HG03066 (cell line): Measurements from ENCODE around the gene TAAR5.
"Not testable (repeated sequence)": the region's sequence is repeated elsewhere in the genome, so short reads cannot be mapped to it uniquely, and the experiment has no call there.

ENCODE experiments used
- ATAC-seq: cut with Tn5 transposase; IDR thresholded peaks from one replicate; pipeline ENCODE4 v1.9.1; 2021; ENCODE audit warnings: low read depth; ENCODE audit not compliant: unreplicated experiment

TAAR5 gene, protein sequence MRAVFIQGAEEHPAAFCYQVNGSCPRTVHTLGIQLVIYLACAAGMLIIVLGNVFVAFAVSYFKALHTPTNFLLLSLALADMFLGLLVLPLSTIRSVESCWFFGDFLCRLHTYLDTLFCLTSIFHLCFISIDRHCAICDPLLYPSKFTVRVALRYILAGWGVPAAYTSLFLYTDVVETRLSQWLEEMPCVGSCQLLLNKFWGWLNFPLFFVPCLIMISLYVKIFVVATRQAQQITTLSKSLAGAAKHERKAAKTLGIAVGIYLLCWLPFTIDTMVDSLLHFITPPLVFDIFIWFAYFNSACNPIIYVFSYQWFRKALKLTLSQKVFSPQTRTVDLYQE

DNA sequence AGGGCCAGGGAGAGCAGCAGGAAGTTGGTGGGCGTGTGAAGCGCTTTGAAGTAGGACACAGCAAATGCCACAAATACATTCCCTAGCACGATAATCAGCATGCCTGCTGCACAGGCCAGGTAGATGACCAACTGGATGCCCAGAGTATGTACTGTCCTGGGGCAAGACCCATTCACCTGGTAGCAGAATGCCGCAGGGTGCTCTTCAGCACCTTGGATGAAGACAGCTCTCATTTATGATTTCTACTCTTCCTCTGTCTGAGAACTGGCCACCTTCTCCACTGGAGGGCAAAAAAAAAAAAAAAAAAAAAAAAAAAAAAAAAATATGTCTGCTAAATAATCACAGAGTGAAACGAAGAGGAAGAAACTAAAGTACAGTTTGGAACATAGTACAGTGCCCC lies at the start of gene TAAR5:
Gene TAAR5, minus strand, starts transcription at position 288 of the 400 bp plus-strand sequence. Its CDS starts 55 bp downstream, at position 233.
- no peak for ATAC-seq

DNA sequence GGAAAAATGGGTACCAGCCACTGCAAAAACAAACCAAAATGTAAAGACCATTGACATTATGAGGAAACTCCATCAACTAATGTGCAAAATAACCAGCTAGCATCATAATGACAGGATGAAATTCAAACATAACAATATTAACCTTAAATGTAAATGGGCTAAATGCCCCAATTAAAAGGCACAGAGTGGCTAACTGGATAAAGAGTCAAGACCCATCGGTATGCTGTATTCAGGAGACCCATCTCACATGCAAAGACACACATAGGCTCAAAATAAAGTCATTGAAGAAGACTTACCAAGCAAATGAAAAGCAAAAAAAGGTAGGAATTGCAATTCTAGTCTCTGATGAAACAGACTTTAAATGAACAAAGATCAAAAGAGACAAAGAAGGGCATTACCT lies 47.6 kb upstream of the TAAR5 start:
- ATAC-seq = not testable (repeated sequence)

DNA sequence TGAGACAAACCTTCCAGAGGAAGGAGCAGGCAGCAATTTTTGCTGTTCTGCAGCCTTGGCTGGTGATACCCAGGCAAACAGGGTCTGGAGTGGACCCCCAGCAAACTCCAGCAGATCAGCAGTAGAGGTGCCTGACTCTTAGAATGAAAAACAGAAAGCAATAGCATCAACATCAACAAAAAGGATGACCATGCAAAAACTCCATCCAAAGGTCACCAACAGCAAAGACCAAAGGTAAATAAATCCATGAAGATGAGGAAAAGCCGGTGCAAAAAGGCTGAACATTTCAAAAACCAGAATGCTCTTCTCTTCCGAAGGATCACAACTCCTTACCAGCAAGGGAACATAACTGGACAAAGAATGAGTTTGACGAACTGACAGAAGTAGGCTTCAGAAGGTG lies 46.4 kb upstream of the TAAR5 start:
- not testable (repeated sequence) for ATAC-seq

DNA sequence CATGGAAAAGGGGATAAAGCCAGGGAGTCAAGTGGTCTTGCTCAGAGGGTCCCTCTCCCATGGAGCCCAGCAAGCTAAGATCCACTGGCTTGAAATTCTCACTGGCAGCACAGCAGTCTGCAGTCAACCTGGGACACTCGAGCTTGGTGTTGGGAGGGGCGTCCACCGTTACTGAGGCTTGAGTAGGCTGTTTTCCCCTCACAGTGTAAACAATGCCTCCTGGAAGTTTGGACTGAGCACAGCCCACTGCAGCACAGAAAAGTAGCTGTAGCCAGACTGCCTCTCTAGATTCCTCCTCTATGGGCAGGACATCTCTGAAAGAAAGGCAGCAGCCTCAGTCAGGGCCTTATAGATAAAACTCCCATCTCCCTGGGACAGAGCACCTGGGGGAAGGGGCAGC lies 45.7 kb upstream of the TAAR5 start:
- not testable (repeated sequence) for ATAC-seq

DNA sequence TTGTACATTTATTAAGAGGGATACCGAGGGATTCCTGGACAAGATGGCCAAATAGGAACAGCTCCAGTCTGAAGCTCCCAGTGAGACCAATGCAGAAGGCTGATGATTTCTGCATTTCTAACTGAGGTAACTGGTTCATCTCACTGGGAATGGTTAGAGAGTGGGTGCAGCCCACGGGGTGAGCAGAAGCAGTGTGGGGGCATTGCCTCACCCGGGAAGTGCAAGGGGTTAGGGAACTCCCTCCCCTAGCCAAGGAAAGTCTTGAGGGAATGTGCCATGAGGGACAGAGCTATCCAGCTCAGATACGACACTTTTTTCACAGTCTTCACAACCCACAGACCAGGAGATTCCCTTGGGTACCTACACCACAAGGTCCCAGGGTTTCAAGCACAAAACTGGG lies 45.3 kb upstream of the TAAR5 start:
- no peak for ATAC-seq

DNA sequence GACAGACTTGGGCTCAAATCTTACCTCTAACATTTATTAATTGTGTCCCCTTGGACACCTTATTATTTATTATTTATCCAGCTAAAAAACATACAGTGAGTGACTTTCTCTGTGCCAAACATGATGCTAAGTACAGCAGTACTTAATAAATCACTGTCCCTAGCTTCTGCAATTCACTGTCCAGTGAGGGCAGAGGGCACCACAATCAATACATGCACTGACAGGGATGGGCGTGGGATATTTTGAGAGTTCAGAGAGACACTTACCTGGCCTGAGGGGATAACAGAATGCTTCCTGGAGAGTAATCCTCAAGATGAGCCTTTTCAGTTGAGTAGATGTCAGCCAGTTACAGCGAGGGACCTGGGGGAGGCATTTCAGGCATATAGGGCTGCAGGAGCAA lies 43.8 kb upstream of the TAAR5 start:
- no peak for ATAC-seq

DNA sequence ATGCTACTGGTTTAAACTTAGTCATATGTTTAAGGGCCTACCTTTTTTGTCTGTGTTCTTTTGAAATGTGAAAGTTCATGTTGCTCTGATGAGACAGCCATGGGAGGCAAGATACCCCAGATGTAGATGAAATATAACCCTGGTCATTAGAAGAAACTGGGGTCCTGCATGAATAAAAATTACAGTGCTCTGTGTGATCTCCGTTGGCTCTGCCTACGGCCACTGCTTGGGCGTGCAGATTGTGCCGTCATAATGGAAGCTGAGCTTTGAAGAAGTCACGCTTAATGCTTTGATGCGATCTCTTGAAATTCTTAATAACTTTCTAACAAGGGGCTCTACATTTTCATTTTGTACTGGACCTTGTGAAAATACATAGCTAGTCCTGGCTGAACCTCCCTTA lies 34.6 kb upstream of the TAAR5 start, which contains the start of gene TAAR2:
Gene TAAR2, minus strand, starts transcription at position 101 of the 400 bp plus-strand sequence. Its CDS starts 0 bp downstream, at position 101.
- no peak for ATAC-seq

DNA sequence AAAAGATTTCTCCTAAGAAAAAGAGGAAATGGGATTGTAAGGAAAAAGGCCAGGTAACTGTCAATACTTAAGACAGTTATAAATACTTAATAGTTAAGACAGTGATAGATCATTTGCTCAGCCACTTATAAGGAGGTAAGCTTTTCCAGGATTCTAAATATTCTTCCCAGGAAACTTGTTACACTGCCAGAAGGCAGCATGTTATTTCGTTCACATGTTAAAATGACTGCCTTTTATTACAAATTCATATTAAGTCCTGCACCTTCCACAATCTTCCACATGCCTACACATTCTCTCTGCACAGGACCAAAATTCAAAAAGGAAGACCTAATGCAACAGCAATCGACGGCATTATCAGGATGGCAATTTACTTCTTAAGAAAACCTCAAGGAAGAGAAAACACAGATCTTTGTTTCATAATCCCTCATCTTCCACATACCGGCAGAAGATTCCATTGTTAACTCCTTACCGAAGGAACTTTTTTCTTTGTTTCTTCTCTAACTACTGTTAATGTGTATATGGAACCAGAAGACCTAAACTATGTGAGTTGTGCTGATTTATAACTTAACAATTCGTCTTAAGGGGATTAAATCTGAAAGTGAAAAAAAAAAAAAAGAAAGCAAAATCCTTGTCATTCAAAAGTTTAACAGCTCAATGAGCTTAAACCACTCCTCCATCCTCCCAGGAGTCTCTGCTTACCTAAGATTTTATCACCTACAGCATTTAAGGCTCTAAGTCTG lies 33.7 kb upstream of the TAAR5 start:
- no peak for ATAC-seq

DNA sequence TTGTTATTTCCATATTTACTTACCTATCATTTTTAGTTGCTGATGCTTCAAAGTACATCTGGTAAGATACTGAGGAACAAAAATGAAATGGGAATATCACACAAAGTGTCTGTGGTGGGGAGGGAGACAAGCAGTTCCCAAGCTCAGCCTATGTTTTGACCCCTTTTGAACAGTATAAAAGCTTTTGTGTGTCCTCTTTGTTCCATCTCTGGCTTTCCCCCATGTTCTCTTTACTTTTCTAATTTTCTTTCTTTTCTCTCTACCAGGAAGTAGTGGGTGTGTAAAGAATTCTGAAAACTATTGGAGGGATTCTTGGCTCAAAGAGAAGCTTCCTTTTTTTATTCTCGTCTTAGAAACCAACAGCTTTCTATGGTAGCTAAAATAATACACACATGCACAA lies 27.1 kb upstream of the TAAR5 start:
- ATAC-seq = no peak

DNA sequence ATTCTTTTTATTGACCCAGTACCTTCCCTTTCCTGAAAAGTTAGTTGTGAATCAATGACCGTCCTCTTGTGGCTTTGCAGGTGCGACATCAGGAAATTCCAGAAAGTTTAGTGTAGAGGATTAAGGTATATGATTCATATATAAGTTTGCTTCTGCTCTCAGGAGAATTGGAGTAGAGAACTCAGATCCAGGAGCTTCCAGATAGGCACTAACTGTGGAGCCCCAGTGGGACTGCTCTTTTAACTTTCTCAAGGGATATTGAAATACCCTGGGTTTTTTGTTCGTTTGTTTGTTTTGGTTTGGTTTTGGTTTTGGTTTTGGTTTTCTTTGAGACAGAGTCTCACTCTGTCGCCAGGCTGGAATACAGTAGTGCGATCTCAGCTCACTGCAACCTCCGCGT lies 25.0 kb upstream of the TAAR5 start:
- no peak for ATAC-seq

DNA sequence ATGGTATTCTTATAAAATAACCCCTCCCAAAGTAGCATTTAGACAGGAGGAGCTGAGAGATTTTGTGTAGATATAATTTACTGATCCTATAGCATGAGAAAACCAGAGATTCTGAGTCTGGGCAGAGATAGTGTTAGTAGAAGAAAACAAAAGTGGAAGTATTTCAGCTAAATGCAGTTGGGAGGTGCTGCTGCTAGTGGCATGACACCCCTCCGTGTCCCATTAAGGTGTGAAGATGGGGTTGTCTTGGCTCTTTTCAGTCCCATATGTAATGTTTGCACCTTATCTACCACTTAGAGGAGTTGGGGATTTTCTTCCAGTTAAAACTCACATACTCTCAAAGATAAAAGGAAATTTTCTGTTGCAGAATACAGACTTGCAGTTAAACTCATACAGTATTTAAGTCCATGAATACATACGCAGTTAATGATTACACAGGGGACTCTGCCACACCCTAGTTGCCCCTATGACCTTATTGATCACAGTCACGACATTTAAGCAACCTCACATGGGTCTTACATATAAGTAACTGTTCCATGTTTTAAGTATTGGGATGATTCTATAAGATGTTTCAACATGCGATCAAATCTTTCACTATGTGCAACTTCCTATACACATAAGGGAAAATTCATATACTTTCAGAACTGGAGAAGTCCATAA lies 23.0 kb upstream of the TAAR5 start:
- ATAC-seq = no peak

DNA sequence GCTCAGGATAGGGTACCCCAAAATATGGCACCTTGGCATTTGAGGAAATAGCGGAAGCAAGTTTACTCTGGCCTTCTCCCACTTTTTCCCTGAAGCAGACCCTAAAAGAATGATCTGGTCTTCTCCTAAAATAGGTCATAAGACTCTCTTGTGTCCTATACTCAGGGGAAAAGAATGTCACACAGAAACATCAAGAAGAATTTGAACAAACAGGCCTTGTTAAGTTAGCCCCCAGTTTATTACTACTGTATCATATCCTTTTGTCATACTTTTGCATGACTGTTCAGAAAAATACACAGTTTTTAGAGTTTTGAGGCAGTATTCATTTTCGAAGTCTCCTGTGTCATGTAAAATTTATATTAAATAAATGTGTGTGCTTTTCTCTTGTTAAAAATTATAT lies 22.1 kb upstream of the TAAR5 start:
- ATAC-seq = no peak

DNA sequence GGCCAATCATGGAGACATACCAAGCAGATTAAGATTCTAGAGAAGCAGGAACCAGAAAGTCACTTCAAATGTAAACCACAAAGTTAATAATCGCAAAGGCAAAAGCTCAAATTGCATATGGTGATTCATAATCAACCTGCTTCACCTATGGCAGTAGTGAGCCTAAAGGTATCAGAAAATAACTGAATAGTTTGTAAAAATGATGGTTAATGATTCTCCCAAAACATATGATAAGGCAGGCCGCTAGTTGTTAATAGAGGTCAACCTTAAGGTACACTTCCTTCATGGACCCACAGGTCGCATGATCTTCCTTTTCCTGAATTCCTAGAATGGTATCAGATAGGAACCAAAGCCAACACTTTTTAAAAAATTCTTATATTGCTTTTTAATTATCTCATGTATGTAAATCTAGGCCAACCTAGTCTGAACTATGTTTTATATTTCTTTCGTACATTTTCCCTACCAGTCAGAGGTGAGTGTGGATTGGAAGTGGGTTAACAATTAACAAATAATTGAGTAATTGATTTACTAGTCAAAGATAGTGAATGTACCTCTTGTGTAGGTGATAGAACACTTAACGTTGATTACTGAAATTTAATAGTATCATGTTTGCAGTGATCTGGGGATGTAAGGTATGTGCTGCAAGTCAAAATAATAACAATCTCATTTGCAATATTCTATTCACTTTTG lies 18.1 kb upstream of the TAAR5 start:
- ATAC-seq = no peak

DNA sequence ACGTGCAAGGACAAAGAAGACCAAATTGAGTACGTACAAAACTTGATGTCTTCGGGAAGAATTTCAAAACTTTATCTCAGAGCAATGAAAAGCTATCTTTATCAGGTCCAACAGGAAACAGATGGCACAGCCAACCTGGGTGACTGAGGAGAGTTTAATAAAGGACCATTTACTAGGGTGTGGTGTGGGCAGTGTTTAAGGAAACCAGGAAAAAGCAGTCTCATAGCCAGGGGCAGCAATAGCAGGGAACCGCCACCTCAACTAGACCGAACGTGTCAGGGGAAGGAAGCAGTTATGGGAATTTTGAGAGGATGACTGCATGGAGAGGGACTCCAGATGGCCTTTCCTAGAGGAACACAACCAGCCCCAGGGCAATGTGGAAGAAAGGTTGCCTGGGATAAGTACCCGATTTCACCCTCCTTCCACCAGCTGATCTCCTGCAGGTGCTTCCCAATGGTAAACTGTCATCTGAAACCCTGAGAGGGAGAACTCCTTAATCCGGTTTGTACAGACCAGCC lies 15.2 kb upstream of the TAAR5 start:
- ATAC-seq = no peak

DNA sequence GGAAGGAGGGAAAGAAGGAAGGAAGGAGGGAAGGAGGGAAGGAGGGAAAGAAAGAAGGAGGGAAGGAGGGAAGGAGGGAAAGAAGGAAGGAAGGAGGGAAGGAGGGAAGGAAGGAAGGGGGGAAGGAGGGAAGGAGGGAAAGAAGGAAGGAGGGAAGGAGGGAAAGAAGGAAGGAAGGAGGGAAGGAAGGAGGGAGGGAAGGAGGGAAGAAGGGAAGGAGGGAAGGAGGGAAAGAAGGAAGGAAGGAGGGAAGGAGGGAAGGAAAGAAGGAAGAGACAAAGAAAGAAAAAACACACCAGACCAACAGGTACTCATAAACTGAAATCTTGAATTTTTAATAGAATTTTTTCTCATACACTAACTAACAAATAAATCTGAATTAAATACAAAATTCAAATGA lies 11.4 kb upstream of the TAAR5 start:
- ATAC-seq = not testable (repeated sequence)

DNA sequence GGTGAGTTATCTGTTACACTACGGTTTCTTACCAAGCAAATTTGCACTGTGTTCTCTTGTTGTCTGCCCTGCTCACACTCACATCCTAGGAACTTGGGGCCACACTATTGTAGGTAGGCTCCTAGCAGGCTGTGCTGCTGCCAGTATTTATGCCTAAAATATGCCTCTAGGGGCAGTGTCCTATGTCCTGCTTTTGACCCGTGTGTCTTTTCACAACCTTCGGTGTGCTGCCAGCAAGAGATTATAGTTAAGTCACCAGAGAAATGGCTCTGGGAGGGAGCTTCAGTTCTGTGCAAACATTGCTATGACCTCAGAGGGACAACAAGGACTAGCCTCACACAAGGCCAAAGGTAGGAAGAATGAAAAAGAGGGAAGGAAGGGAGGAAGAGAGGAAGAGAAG lies 8.9 kb upstream of the TAAR5 start:
- peak; percentile 89 for ATAC-seq

DNA sequence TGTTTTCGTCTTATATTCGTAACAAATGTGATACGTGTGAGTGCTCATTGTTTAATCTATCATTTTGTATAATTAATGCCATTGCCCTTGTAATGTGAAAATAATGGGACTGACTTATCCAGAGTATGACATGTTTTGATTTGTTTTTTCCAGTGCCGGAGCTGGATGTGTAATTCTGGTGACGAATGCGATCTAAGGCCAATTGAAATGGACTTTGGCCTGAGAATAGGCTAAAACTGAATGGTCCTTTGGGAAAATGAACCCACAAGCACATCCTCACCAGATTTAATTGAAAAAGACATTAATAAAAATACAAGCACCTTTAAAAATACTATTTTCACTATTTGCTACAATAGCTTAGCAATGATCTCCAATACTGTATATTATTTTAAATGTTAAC lies 6.7 kb upstream of the TAAR5 start:
- no peak for ATAC-seq

DNA sequence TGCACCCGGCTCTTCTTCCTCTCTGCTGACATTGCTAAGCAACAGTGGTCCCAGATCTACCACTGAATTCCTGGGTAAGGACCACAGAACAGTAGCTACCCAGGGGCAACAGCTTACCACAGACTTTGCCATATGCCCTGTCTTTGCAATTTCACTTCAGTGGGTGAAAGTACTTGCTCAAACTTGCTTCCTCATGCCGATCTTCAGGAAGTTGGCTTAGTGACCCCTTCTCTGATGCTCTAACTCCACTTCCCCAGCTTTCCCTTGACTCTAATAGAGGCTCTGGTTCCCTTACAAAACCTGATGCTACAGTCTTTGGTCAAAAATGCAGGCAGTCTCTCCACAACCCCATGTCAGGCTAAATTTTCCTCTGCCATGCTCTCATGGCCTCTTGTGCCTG lies 3.3 kb upstream of the TAAR5 start:
- ATAC-seq = no peak

DNA sequence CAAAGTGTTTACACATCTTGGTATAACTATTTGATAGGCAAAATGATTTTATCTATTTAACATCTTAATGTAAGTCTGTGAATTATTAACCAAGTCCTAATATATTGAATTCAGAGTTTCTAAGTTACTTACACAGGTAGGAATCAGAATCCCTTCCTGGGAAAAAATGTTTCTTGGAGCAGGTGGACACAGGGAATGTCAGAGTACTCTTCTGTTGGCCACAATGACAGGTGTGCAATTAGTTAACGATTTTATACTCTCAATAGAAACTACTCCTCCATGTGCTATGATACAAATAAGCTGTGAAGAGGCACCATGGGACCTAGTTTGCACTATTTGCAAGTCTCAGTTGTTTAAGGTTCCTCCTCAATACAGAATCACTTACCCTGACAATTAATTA lies 821 bp upstream of the TAAR5 start:
- ATAC-seq = no peak

DNA sequence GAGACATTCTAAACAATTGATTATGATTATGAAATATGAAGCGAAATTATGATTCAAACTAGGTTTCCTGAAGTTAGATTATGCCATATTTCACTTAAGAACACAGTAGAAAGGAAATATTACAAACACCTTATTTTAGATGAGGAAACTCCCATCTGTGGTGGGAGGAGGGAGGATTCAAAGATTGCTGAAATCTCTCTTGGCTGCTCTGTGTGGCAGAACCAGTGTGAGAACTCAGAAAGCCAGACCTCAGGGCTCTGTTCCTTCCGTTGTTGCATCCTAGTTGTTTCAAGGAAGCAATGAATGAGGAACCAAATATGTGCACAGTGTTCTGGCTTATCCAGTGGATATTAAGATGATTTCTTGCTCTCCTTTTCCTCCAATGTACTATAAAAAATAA lies 2.1 kb downstream of the TAAR5 start:
- no peak for ATAC-seq

DNA sequence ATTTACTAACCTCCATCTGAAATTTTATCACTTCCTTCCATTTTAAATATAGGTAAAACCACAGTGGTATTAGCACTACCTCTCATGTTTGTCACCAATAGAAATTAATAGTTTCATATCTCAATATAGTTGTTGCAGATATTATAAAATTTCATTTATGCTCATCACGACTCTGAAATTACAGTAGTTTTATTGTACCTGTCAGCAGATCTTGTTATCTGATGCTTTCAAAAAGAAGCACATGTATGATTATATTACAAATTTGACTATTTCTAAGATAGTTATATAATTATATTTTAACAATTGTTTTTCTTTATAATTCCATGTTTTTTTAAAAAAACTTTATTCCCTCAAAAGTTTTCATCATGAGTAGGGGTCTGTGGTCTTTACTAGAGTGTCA lies 4.8 kb downstream of the TAAR5 start:
- ATAC-seq = no peak
